ENCODE measurements around the gene UBR1. TPM values are rescaled to one million over a fixed set of nuclear protein-coding genes. Genes with fewer than 3 reads are reported as not detected.

The UBR1 gene
- total RNA-seq, 1 donor from 2014 or later: 24.2 TPM

DNA sequence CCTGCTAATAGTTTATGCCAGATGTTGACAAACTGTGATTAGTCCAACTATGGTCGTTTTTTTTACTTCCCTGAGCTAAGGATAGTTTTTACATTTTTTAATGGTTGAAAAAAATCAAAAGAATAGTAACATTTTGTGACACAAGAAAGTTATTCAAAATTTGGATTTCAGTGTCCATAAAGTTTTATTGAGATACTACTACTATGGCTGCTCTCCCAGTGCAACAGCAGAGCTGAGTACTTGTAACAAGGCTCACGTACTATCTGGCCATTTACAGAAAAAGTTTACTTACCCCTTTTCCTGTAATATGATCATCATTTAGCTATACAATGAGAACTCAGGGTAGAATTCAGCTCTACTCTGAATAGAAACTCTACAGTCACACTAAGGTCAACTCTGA lies 16.0 kb upstream of the UBR1 start:
- DNase-seq: no peak
- TF ChIP-seq, protein P1, sequence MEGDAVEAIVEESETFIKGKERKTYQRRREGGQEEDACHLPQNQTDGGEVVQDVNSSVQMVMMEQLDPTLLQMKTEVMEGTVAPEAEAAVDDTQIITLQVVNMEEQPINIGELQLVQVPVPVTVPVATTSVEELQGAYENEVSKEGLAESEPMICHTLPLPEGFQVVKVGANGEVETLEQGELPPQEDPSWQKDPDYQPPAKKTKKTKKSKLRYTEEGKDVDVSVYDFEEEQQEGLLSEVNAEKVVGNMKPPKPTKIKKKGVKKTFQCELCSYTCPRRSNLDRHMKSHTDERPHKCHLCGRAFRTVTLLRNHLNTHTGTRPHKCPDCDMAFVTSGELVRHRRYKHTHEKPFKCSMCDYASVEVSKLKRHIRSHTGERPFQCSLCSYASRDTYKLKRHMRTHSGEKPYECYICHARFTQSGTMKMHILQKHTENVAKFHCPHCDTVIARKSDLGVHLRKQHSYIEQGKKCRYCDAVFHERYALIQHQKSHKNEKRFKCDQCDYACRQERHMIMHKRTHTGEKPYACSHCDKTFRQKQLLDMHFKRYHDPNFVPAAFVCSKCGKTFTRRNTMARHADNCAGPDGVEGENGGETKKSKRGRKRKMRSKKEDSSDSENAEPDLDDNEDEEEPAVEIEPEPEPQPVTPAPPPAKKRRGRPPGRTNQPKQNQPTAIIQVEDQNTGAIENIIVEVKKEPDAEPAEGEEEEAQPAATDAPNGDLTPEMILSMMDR (IDR thresholded peaks at IDR 0.05; ENCODE audit: borderline replicate concordance): no peak
- Histone ChIP-seq H3K27ac (replicated peaks) (no peak overlapping the region), H3K4me3 (no peak overlapping the region), H3K27me3 (ENCODE audit: low read depth) (no peaks in the 10 kb centered on the region), H3K36me3 (no peaks in the 10 kb centered on the region), H3K9me3 (replicated peaks) (no peaks in the 10 kb centered on the region), H3K4me1 (peaks cover 3% of the 10 kb centered on the region)
- intact Hi-C loops (cut with micrococcal nuclease): no loop called here

DNA sequence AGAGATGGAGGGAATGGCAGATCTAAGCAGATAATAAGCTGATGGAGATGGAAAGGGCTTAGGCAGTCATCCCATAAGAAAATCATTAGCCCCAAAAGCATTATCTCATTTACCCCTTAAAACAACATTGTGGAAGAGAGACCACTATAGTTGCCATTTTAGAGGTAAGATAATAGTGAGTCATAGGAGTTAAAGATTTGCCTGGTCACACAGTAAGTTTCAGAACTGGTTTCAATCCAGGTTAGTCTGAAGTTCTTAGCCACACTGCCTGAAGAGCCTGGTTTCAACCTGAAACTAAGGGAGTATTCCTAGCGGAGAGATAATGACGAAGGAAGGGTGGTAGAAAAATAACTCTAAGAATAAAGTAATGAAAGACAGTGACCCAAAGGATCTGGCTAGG lies 13.0 kb upstream of the UBR1 start:
- Histone ChIP-seq H3K27me3 (ENCODE audit: low read depth) (no peaks in the 10 kb centered on the region), H3K4me1 (peaks cover 3% of the 10 kb centered on the region), H3K27ac (replicated peaks) (no peak overlapping the region), H3K9me3 (replicated peaks) (no peaks in the 10 kb centered on the region), H3K36me3 (no peaks in the 10 kb centered on the region), H3K4me3 (no peak overlapping the region)
- TF ChIP-seq, protein P1 (IDR thresholded peaks at IDR 0.05; ENCODE audit: borderline replicate concordance): no peak
- no peak for DNase-seq
- intact Hi-C loops (cut with micrococcal nuclease): no loop called here

DNA sequence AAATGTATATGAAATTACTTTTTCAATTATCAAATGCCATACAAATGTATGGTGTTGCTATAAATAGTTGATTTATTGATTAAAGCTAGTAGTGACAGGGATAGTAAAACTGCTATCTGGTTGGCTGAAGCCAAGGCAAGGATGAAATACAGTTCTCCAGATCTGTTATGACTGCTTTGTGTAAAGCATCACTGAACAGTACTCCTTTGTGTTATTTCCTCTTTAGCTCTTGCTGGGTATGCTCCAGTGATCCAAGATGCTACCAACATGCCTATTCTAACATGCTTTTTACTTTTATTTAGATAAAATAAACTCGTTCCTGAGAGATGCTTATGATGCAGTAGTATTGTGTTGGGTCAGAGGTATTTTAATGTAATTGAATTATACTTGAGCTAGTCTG lies 12.4 kb upstream of the UBR1 start:
- no peaks in the 10 kb centered on the region for H3K27me3 ChIP-seq (ENCODE audit: low read depth)
- no peaks in the 10 kb centered on the region for H3K9me3 ChIP-seq (replicated peaks)
- no peak overlapping the region for H3K4me3 ChIP-seq
- TF ChIP-seq, protein P1 (IDR thresholded peaks at IDR 0.05; ENCODE audit: borderline replicate concordance): no peak
- H3K4me1 ChIP-seq: peaks cover 3% of the 10 kb centered on the region
- DNase-seq: no peak
- no peaks in the 10 kb centered on the region for H3K36me3 ChIP-seq
- intact Hi-C loops (cut with micrococcal nuclease): no loop called here
- H3K27ac ChIP-seq (replicated peaks): no peak overlapping the region

DNA sequence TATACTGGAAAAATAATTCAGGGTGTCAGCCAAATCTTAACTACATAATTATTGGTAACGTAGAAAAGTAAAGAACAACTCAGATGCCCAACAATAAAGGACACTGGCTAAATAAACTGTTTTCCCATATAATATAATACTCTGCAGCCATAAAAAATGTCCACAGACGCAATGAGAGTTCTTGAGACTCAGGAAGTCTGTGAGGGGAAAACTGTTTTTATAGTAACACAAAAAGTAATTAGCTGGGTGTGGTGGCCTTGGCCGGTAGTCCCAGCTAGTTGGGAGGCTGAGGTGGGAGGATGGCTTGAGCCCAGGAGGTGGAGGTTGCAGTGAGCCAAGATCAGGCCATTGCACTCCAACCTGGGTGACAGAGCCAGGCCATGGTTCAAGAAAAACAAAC lies 5.5 kb upstream of the UBR1 start:
- Histone ChIP-seq H3K9me3 (replicated peaks) (no peaks in the 10 kb centered on the region), H3K4me1 (peaks cover 6% of the 10 kb centered on the region), H3K4me3 (no peak overlapping the region), H3K36me3 (no peaks in the 10 kb centered on the region), H3K27ac (replicated peaks) (no peak overlapping the region), H3K27me3 (ENCODE audit: low read depth) (no peaks in the 10 kb centered on the region)
- intact Hi-C loops (cut with micrococcal nuclease): no loop called here
- TF ChIP-seq, protein P1 (IDR thresholded peaks at IDR 0.05; ENCODE audit: borderline replicate concordance): no peak
- no peak for DNase-seq

DNA sequence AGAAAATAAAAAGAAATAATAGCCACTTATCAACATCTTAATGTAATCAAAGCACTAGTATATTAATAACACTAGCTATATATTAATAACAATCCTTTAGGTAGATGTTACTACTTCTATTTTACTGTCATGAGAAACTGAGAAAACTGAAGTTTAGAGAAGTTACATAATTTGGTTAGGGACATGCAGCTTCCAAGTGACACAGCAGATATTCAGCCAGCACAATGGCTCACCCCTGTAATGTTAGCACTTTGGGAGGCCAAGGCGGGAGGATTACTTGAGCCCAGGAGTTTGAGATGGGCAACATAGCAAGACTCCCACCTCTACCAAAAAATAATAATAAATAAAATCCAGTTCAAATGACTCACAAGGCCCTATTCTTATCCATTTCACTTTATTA lies 1.9 kb upstream of the UBR1 start:
- DNase-seq: no peak
- Histone ChIP-seq H3K4me1 (peaks cover 39% of the 10 kb centered on the region), H3K36me3 (peaks cover 5% of the 10 kb centered on the region), H3K9me3 (replicated peaks) (no peaks in the 10 kb centered on the region), H3K4me3 (no peak overlapping the region), H3K27ac (replicated peaks) (no peak overlapping the region), H3K27me3 (ENCODE audit: low read depth) (no peaks in the 10 kb centered on the region)
- TF ChIP-seq, protein P1 (IDR thresholded peaks at IDR 0.05; ENCODE audit: borderline replicate concordance): no peak
- intact Hi-C loops (cut with micrococcal nuclease): no loop called here

DNA sequence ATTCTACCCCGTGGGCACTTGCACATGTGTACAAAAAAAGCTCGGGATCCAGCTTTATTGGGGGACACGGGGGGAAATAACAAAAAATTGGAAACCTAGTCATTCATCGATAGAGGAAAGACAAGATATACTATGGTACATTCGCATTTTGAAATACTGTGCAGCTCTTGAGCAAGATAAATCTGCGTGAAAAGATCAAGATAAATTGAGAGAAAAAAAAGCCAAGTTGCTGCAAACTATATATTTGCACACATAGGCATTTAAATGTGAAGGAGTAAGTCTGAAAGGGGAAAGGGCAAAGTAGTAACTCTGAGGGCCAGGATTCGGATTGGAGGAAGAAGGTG lies 620 bp upstream of the UBR1 start:
- intact Hi-C loops (cut with micrococcal nuclease): no loop called here
- Histone ChIP-seq H3K9me3 (replicated peaks) (no peaks in the 10 kb centered on the region), H3K27ac (replicated peaks) (peak overlapping the region; percentile 92), H3K4me1 (peaks cover 41% of the 10 kb centered on the region), H3K36me3 (peaks cover 5% of the 10 kb centered on the region), H3K4me3 (peak overlapping the region; percentile 77), H3K27me3 (ENCODE audit: low read depth) (no peaks in the 10 kb centered on the region)
- no peak for DNase-seq
- TF ChIP-seq, protein P1 (IDR thresholded peaks at IDR 0.05; ENCODE audit: borderline replicate concordance): no peak

Data from left ventricle myocardium inferior (tissue), 1 donor.